K562 (cell line): Measurements from ENCODE around the gene GAL3ST2. TPM values are rescaled to one million over a fixed set of nuclear protein-coding genes. Genes with fewer than 3 reads are reported as not detected.
A peak's percentile ranks its signal among the peaks of the same experiment; 100 is the strongest.

Experiments used
- ATAC-seq: fragments of 200-7000 bp; cut with Tn5 transposase; 3 replicates; pipeline ENCODE4 v1.9.1; 2020; ENCODE audit warnings: moderate library complexity
- BruUV-seq: library from RNA; stranded (reverse); fragments of 400-500 nt; replicated peaks from 2 replicates; lab custom pipeline; 2021; lab: Mats Ljungman, UMichigan
- CTCF ChIA-PET: fragments of 300-600 bp; formaldehyde crosslinking; extraction: SDS; loops from one replicate; lab custom pipeline; 2021; ENCODE audit warnings: low intra/inter-chr PET ratio; lab: Yijun Ruan, JAX
- POLR2A ChIA-PET: fragments of 300-600, 350-650 bp; sonication (Branson Sonifier 250); formaldehyde crosslinking; extraction: SDS; loops from one replicate; lab custom pipeline; 2021; ENCODE audit warnings: antibody characterized with exemption, inconsistent platforms; lab: Yijun Ruan, JAX
- DNase-seq, 4 experiments: peaks; one replicate each; pipeline versions ENCODE4 v3.0.0 to v3.0.0-alpha.2; 2011 to 2018; ENCODE audit warnings: low spot score in 3 of 4, mixed read lengths in 3 of 4; ENCODE audit errors: extremely low read depth in 1 of 4
- FAIRE-seq: peaks from 2 replicates; lab custom pipeline; 2011; peaks lifted over from hg19 to GRCh38; lab: Jason Lieb, UNC
- H2AFZ ChIP-seq: 2 replicates; pipeline ENCODE4 v1.6.0; 2011; ENCODE audit warnings: low read depth, low read length, control low read depth, inconsistent platforms
- H3K27ac ChIP-seq: fragments of 200-600 bp; 3 replicates; pipeline ENCODE4 v1.8.0; 2011; ENCODE audit warnings: low read depth, mild to moderate bottlenecking, control low read depth, inconsistent platforms, low read length, moderate library complexity, mixed read lengths; ENCODE audit errors: extremely low read depth
- H3K27me3 ChIP-seq, 2 experiments: fragments of 300-600 bp in 1 of 2; 2 replicates in 1 of 2; 3 replicates in 1 of 2; pipeline versions ENCODE4 v1.6.0 to v1.8.0; 2011; ENCODE audit warnings: inconsistent platforms in 2 of 2, low read length in 2 of 2, mild to moderate bottlenecking in 1 of 2, mixed read lengths in 1 of 2, moderate library complexity in 1 of 2; ENCODE audit not compliant: control insufficient read depth in 2 of 2, insufficient read depth in 2 of 2
- H3K36me3 ChIP-seq: fragments of 300-600 bp; 3 replicates; pipeline ENCODE4 v1.8.0; 2011; ENCODE audit warnings: mild to moderate bottlenecking, low read length, inconsistent platforms; ENCODE audit not compliant: control insufficient read depth, insufficient read depth
- H3K4me1 ChIP-seq, 2 experiments: fragments of 200-600 bp in 1 of 2; replicated peaks in 1 of 2; 2 replicates in 1 of 2; 3 replicates in 1 of 2; pipeline versions ENCODE4 v1.5.1 to v1.8.0; 2011; ENCODE audit warnings: inconsistent platforms in 2 of 2, low read length in 2 of 2, mild to moderate bottlenecking in 1 of 2, mixed read lengths in 1 of 2, moderate library complexity in 1 of 2; ENCODE audit not compliant: control insufficient read depth in 2 of 2, insufficient read depth in 2 of 2
- H3K4me2 ChIP-seq: 2 replicates; pipeline ENCODE4 v1.6.1; 2011; ENCODE audit warnings: low read length, control low read depth, inconsistent platforms, mixed read lengths; ENCODE audit not compliant: insufficient read depth
- H3K4me3 ChIP-seq: fragments of 200-600 bp; sonication (generic), shearing (Covaris generic); 2 replicates; pipeline ENCODE4 v1.5.1; 2016; ENCODE audit warnings: control low read depth, inconsistent platforms
- H3K79me2 ChIP-seq: fragments of 200-600 bp; 3 replicates; pipeline ENCODE4 v1.8.0; 2011; ENCODE audit warnings: low read length, inconsistent platforms; ENCODE audit not compliant: control insufficient read depth, insufficient read depth
- H3K9ac ChIP-seq, 2 experiments: 2 replicates each; pipeline versions ENCODE4 v1.6.0 to v1.6.1; 2011; ENCODE audit warnings: low read depth in 2 of 2, low read length in 2 of 2, control low read depth in 1 of 2, inconsistent platforms in 1 of 2, mild to moderate bottlenecking in 1 of 2, mixed read lengths in 1 of 2; ENCODE audit not compliant: insufficient read depth in 1 of 2
- H3K9me1 ChIP-seq: one replicate; pipeline ENCODE4 v1.6.0; 2011; ENCODE audit warnings: inconsistent platforms, mild to moderate bottlenecking, low read length, moderate library complexity; ENCODE audit not compliant: control insufficient read depth, insufficient read depth
- H3K9me3 ChIP-seq: replicated peaks from 2 replicates; pipeline ENCODE4 v1.5.1; 2011; ENCODE audit warnings: low read depth, low read length, inconsistent platforms; ENCODE audit not compliant: control insufficient read depth, insufficient read depth
- H4K20me1 ChIP-seq: replicated peaks from 2 replicates; pipeline ENCODE4 v1.6.1; 2011; ENCODE audit warnings: low read length, inconsistent platforms, mixed read lengths; ENCODE audit not compliant: control insufficient read depth, insufficient read depth
- CC2D1A ChIP-seq: fragments of 450-650 bp; IDR thresholded peaks from 2 replicates; pipeline ENCODE4 v1.6.1; 2017; ENCODE audit warnings: mild to moderate bottlenecking
- HDAC6 ChIP-seq: IDR thresholded peaks from 2 replicates; pipeline ENCODE4 v1.6.1; 2012; ENCODE audit warnings: low read depth, mild to moderate bottlenecking, control low read depth, inconsistent platforms, low read length, moderate library complexity
- NFRKB ChIP-seq: fragments of 450-650 bp; IDR thresholded peaks from 2 replicates; pipeline ENCODE4 v1.6.1; 2016; ENCODE audit warnings: low read depth
- NR2C2 ChIP-seq, 2 experiments: fragments of 200-800 bp in 1 of 2; sonication (Bioruptor generic) in 1 of 2; sonication (generic) in 1 of 2; formaldehyde crosslinking in 1 of 2; IDR thresholded peaks; 2 replicates each; pipeline versions ENCODE4 v1.6.1 to v1.8.0; 2016 to 2022; ENCODE audit warnings: mild to moderate bottlenecking in 1 of 2, missing compliant biosample characterization in 1 of 2, missing genetic modification characterization in 1 of 2, missing genetic modification reagents in 1 of 2
- RHOXF2B ChIP-seq: fragments of 250-450 bp; sonication (Bioruptor Pico); conservative IDR thresholded peaks from 2 replicates; pipeline ENCODE4 v1.5.1; 2021
- SRSF7 ChIP-seq: fragments of 200-400 bp; formaldehyde crosslinking; optimal IDR thresholded peaks from 2 replicates; pipeline ENCODE3; 2017; ENCODE audit warnings: mild to moderate bottlenecking, low read depth, low read length
- WGBS: fragments of 100-300 bp; shearing (Covaris generic); methylation state at CpG from one replicate; pipeline ENCODE4 v1.1.6; 2016; ENCODE audit warnings: low coverage, mixed read lengths; ENCODE audit not compliant: insufficient coverage; ENCODE audit errors: missing lambda C conversion rate; 5-methylcytosine and 5-hydroxymethylcytosine counted together
- in situ Hi-C: fragments of 300-500 bp; cut with MboI; formaldehyde crosslinking; loops from 4 replicates; pipeline ENCODE4 v1.15.0; 2018; ENCODE audit warnings: inconsistent platforms, mixed read lengths
- intact Hi-C: fragments of 100-400 bp; cut with micrococcal nuclease; formaldehyde crosslinking; loops from 2 replicates; pipeline ENCODE4 v1.14.2; 2022
- polyA plus RNA-seq, 8 experiments: library from polyadenylated mRNA; depleted of rRNA in 4 of 8; stranded (reverse) in 5 of 8; unstranded in 3 of 8; fragments of >200 nt; fragmentation: Nextera tagmentation in 2 of 8; fragmentation: Illumina TruSeq in 1 of 8; extraction: Ambion mirVana in 2 of 8; extraction: Trizol in 1 of 8; gene quantifications; 2 replicates each; pipeline versions ENCODE4 v1.2.1 to v1.2.3, GENCODE V29; 2011 to 2014; ENCODE audit warnings: inconsistent platforms in 1 of 8, missing spikeins in 1 of 8
- total RNA-seq, 7 experiments: library from RNA; depleted of rRNA in 6 of 7; stranded (reverse); fragments of >200 nt in 6 of 7; fragmentation: Illumina TruSeq in 2 of 7; extraction: Trizol in 2 of 7; gene quantifications; 2 replicates each; pipeline versions ENCODE4 v1.2.1 to v1.2.3, GENCODE V29; 2011 to 2021; ENCODE audit warnings: low replicate concordance in 1 of 7
- TF ChIP-seq, protein P1 (sequence below): sonication (generic); formaldehyde crosslinking; IDR thresholded peaks from 2 replicates; pipeline ENCODE4 v1.5.0; 2020; ENCODE audit warnings: missing genetic modification reagents

Gene GAL3ST2
- total and polyA plus RNA-seq, 9 of the 15 experiments (the other 6 are each of a cell fraction or from before 2014, with no cell fraction given): 0.42 TPM; not detected in 8

DNA sequence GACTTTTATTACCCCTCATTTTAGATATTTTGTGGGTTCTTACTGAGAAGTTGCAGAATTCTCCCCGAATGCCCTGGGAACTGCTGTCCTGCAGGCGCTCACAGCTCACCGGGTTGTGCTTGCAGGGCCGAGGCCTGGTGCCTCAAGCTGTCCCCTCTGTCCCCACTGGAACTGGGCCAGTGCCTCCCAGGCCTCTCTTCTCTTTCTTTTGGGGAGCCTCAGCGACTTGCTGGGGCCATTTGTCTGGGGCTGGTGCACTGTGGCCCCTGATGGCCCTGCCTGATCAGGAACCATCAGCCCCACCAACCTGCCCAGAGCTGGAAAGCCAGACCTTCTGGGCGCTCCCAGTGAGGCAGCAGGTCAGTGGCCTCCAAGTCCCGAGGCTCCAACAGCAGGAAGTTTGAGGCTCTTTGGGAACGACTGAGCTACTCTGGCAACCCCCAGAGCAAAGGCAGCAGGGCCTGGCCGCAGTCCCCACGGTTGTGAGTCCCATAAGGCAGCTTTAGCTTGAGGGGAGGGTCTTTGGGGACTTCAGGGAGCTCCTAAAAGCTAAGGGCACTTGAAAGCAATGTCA is 17.7 kb downstream of the GAL3ST2 start:
- TF ChIP-seq, protein P1, sequence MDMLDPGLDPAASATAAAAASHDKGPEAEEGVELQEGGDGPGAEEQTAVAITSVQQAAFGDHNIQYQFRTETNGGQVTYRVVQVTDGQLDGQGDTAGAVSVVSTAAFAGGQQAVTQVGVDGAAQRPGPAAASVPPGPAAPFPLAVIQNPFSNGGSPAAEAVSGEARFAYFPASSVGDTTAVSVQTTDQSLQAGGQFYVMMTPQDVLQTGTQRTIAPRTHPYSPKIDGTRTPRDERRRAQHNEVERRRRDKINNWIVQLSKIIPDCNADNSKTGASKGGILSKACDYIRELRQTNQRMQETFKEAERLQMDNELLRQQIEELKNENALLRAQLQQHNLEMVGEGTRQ (CRISPR knock-in tag): no peak
- no peak for TF ChIP-seq HDAC6
- TF ChIP-seq NFRKB: no peak
- TF ChIP-seq NR2C2 (CRISPR knock-in tag; IDR thresholded peaks at IDR 0.05): no peak
- no peak for TF ChIP-seq NR2C2 (tag; IDR thresholded peaks at IDR 0.05)
- TF ChIP-seq RHOXF2B (CRISPR knock-in tag): no peak
- TF ChIP-seq CC2D1A: no peak
- TF ChIP-seq SRSF7: no peak
- TF ChIP-seq, all 486 proteins: peak for 0
- Histone ChIP-seq H2AFZ (0 out of 2 replicates have a peak overlapping the region, but pooled peaks have one; percentile 32), H3K36me3 (no peaks in the 10 kb centered on the region), H3K27me3 (no peaks in the 10 kb centered on the region), H3K9me1 (no peaks in the 10 kb centered on the region), H3K27ac (no peak overlapping the region), H3K4me3 (no peak overlapping the region), H3K9ac (no peak overlapping the region), H4K20me1 (no peaks in the 10 kb centered on the region), H3K9me3 (no peaks in the 10 kb centered on the region; the same call in 1 of the 2 replicates), H3K4me1 (peaks cover 0 to 36% of the 10 kb centered on the region in 2 experiments; a peak in 2 of 5 replicates), H3K4me2 (no peak overlapping the region), H3K79me2 (no peaks in the 10 kb centered on the region)
- WGBS: 69% methylated on average over 4 of the region's 10 CpGs
- no peak for FAIRE-seq
- in situ Hi-C loops (no loop called here), intact Hi-C loops (no loop called here)
- no peak for ATAC-seq
- ChIA-PET CTCF (interaction anchor here (0.6 kb wide), 1 partner anchor 82 kb away, joined by 3 read pairs; no protein-coding TSS in a partner anchor), POLR2A (interaction anchor here (0.7 to 1.4 kb wide), 3 partner anchors 9 to 54 kb away, joined by 3 to 4 read pairs (median 3); no protein-coding TSS in a partner anchor)
- no peak for DNase-seq
- no TSS peak for BruUV-seq
